Stimulated activated CD4-positive, alpha-beta T cell treated with anti-CD3 and anti-CD28 coated beads, TNF-alpha, amount 100 ng/mL, for 24 hours (primary cell): ENCODE data around the gene PRB3.

ENCODE experiments used
- DNase-seq, 3 experiments: peaks; one replicate each; pipeline ENCODE4 v3.0.0-alpha.2; 2020; ENCODE audit warnings: low read depth in 3 of 3

Gene PRB3

GRCh38 chr12:11269607-11270006 lies at the start of gene PRB3:
PRB3 (minus strand) TSS chr12:11269707; CDS start chr12:11269669, 38 bp downstream.
- no peak for DNase-seq

- no peak for DNase-seq
These were observed 40.8 kb upstream of the PRB3 start, which contains the start of gene PRB4 for GRCh38 chr12:11310336-11310735. PRB4 (minus strand) TSS chr12:11310436; CDS start chr12:11310398, 38 bp downstream.

- no peak for DNase-seq
These were observed 37.6 kb upstream of the PRB3 start for GRCh38 chr12:11307143-11307542.

GRCh38 chr12:11273449-11273848 lies 3.9 kb upstream of the PRB3 start:
- no peak for DNase-seq

- no peak for DNase-seq
These were observed 5.0 kb downstream of the PRB3 start for GRCh38 chr12:11264501-11264900.

- no peak for DNase-seq
These were observed 23.0 kb downstream of the PRB3 start for GRCh38 chr12:11246489-11246888.

- no peak for DNase-seq
These were observed 26.9 kb downstream of the PRB3 start for GRCh38 chr12:11242656-11243055.

- DNase-seq: no peak
These were observed 29.1 kb downstream of the PRB3 start for GRCh38 chr12:11240348-11240930.

GRCh38 chr12:11238275-11238674 lies 31.2 kb downstream of the PRB3 start:
- no peak for DNase-seq

GRCh38 chr12:11233532-11233931 lies 36.0 kb downstream of the PRB3 start:
- no peak for DNase-seq

GRCh38 chr12:11228296-11228879 lies 41.1 kb downstream of the PRB3 start:
- DNase-seq: peak in 1 of 3 experiments; percentile 33

GRCh38 chr12:11227373-11227772 lies 42.1 kb downstream of the PRB3 start:
- DNase-seq: no peak
